Astrocyte of the spinal cord (primary cell): ENCODE results near the gene NLGN1.

Experiments used
- DNase-seq: peaks from one replicate; pipeline ENCODE4 v3.0.0; 2011; ENCODE audit warnings: low read depth, low spot score
- H3K4me3 ChIP-seq: 2 replicates; pipeline ENCODE4 v1.5.1; 2011; ENCODE audit warnings: low read depth, mild to moderate bottlenecking, low read length, moderate library complexity
- CTCF ChIP-seq: IDR thresholded peaks from 2 replicates; pipeline ENCODE4 v1.5.1; 2012; ENCODE audit warnings: low read depth, mild to moderate bottlenecking, low read length, inconsistent platforms
- in situ Hi-C: cut with HindIII; loops from 2 replicates; pipeline ENCODE4 v1.10.0; 2017; ENCODE audit warnings: low sequenced_read_pairs

Gene NLGN1

DNA sequence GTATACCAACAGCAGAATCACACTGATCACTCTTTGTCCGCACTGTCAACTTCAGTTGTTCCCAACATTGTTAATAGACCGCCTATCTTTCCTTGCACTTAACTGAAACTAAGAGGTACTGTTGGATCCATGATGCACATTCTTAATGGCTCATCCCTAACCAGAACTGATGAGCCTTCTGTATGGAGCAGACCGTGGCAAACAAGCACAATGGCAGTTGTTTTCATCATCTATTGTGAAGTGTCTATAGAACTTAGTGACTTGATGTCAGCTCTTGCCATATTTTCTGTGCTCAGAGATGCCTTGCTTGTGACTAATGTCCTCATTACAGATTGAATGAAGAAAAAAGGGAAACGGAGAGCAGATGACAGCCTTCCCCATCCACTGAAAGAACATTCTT, 347.4 kb downstream of the NLGN1 start:
- DNase-seq, result no peak
- in situ Hi-C loops, result no loop called here
- H3K4me3 ChIP-seq, result no peak overlapping the region
- no peak for TF ChIP-seq CTCF

DNA sequence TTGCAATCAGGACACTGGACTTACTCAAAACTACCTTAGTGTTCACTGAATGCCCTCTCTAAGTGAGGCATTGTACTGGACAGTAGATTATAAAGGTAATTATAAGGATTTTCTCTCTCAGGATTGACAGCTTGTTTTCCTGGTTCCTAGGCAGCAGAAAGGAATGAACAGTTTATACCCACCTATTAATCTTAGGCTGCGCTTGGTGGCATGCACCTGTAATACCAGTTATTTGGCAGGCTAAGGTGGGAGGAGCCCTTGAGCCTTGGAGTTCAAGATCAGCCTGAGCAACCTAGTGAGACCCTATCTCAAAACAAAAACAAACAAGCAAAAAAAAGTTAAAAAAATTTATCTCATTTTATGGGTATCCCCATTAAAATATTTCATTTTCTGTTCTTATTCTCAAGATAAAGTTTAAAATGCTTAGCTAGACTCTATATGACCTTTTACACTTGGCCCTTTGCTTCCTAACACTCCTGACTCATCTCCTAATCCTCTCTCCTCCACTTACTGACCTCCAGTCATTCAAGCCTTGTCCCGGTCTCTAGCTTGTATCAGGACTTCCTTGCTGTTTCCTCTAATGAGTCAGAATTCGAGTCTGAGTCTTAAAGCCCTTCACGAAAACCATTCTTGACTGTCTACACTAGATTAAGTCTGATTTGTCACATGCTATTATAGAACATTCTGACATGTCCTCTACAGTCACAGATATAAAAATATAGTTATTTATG, 348.6 kb downstream of the NLGN1 start:
- TF ChIP-seq CTCF, result no peak
- in situ Hi-C loops, result no loop called here
- no peak overlapping the region for H3K4me3 ChIP-seq
- DNase-seq, result peak; percentile 43

DNA sequence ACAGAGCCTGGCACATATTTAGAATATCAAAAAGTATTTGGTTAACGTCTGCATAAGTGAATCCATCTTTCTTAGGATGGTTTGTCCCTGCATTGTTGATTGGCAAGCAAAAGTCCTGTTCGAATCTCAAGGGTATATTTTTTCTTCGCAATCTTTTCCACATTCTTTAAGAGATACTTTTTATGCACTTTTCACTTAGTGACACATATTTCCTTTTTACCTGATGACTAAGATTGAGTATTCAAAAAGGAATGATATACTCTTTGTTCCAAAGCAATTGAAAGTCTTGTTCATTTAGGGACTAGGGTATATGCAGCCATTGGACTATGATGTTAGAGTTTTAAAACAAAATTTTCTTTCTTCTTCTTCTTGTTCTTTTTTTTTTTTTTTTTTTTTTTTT, 349.9 kb downstream of the NLGN1 start:
- H3K4me3 ChIP-seq, result no peak overlapping the region
- peak; percentile 37 for DNase-seq
- no peak for TF ChIP-seq CTCF
- in situ Hi-C loops, result no loop called here

DNA sequence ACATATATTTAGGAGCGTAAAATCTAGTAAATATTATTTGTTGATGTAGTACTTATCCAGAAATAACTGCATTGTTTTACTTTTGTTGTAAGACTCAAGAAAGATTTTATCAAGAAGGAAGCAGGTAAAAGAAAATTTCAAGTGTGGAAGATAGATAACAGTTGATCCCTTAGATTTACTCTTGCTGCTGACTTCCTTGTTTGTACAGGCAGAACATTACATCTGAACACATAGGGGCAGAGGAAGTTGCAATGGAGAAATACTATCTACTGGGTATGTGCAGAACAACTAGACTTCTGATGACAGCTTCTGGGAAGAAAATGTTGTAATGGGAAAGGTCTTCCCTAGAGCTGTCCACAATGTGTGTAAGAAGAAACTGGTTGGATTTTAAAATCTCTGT, 350.6 kb downstream of the NLGN1 start:
- in situ Hi-C loops, result no loop called here
- no peak for DNase-seq
- no peak overlapping the region for H3K4me3 ChIP-seq

GRCh38 chr3:173750095-173750494, 352.6 kb downstream of the NLGN1 start:
- TF ChIP-seq CTCF, result no peak
- no peak overlapping the region for H3K4me3 ChIP-seq
- in situ Hi-C loops, result no loop called here
- DNase-seq, result peak; percentile 59

More for the DNA sequence above, 350.6 kb downstream of the NLGN1 start:
- TF ChIP-seq CTCF, result no peak

- in situ Hi-C loops, result no loop called here
- no peak for DNase-seq
- H3K4me3 ChIP-seq, result no peak overlapping the region
- no peak for TF ChIP-seq CTCF
Measured at GRCh38 chr3:173750591-173750990, 353.0 kb downstream of the NLGN1 start.
